HFF-Myc (cell line): Measurements from ENCODE around the gene CCNYL1.
A peak's percentile ranks its signal among the peaks of the same experiment; 100 is the strongest.
"Not testable (repeated sequence)": the region's sequence is repeated elsewhere in the genome, so short reads cannot be mapped to it uniquely, and the experiment has no call there.

Experiments used
- DNase-seq: peaks from one replicate; pipeline ENCODE4 v3.0.0-alpha.2; 2011; ENCODE audit warnings: low read depth; ENCODE audit errors: extremely low read depth
- H3K4me3 ChIP-seq: replicated peaks from 2 replicates; pipeline ENCODE4 v1.5.1; 2011; ENCODE audit warnings: low read depth, mild to moderate bottlenecking, control low read depth, low read length
- CTCF ChIP-seq: IDR thresholded peaks from 2 replicates; pipeline ENCODE4 v1.5.1; 2012; ENCODE audit warnings: mild to moderate bottlenecking, low read depth, low read length, control low read depth; ENCODE audit errors: missing control alignments

CCNYL1 gene

GRCh38 chr2:207734636-207735512 lies 23.4 kb downstream of the CCNYL1 start:
- DNase-seq: no peak
- no peak for TF ChIP-seq CTCF
- H3K4me3 ChIP-seq: no peak overlapping the region

DNA sequence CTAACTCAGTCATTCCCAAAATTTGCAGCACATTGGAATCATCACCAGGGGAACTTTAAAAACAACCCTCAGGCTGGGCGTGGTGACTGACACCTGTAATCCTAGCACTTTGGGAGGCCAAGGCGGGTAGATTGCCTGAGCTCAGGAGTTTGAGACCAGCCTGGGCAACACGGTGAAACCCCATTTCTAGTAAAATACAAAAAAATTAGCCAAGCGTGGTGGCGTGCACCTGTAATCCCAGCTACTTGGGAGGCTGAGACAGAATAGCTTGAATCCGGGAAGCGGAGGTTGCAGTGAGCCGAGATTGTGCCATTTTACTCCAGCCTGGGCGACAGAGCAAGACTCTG lies 24.0 kb downstream of the CCNYL1 start:
- H3K4me3 ChIP-seq: not testable (repeated sequence)

DNA sequence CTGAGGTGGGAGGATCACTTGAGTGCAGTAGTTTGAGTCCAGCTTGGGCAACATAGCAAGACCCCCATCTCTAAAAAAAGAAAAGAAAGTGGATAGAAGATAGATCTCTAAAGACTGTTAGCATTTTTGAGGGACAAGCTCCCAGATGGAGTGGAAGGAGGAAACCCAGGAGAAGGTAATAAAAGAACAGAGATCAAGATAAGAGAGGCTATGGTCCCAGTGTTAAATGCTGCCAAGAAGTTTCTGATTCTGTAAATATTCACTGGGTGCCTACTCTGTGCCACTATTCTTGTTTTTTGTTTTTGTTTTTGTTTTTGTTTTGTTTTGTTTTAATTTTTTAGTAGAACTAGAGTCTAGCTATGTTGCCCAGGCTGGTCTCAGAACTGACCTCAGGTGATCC lies 32.1 kb downstream of the CCNYL1 start:
- TF ChIP-seq CTCF: no peak
- H3K4me3 ChIP-seq: no peak overlapping the region
- no peak for DNase-seq

More for the DNA sequence above, 24.0 kb downstream of the CCNYL1 start:
- not testable (repeated sequence) for DNase-seq

GRCh38 chr2:207744050-207744449 lies 32.6 kb downstream of the CCNYL1 start:
- no peak for DNase-seq
- TF ChIP-seq CTCF: no peak
- H3K4me3 ChIP-seq: no peak overlapping the region

GRCh38 chr2:207744451-207744850 lies 33.0 kb downstream of the CCNYL1 start:
- no peak overlapping the region for H3K4me3 ChIP-seq
- no peak for TF ChIP-seq CTCF
- no peak for DNase-seq

DNA sequence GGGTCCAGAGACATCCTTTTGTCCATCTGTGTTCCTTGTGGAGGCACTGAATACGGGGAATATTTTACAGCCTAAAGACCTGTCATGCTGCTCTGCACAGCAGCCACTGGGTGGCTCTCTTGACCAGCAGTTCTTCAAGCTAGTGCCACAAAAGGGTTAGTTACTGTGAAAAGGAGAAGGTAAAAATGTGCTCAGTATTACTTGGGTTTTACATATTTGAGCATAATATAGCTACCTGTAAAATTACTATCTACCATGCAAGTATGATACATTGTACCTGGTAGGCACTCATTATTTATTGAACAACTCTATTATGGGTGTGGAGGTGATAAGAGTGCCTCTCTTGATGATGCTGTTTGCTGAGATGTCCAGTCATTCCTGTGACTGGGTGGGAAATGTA lies 34.7 kb downstream of the CCNYL1 start:
- peak; percentile 35 for DNase-seq
- peak; percentile 89 for TF ChIP-seq CTCF
- H3K4me3 ChIP-seq: no peak overlapping the region

GRCh38 chr2:207747653-207748560 lies 36.5 kb downstream of the CCNYL1 start:
- no peak for DNase-seq
- H3K4me3 ChIP-seq: no peak overlapping the region
- no peak for TF ChIP-seq CTCF
